ENCODE data around the gene LRP2BP. TPM values are rescaled to one million over a fixed set of nuclear protein-coding genes. Genes with fewer than 3 reads are reported as not detected.
"Not testable (repeated sequence)": the region's sequence is repeated elsewhere in the genome, so short reads cannot be mapped to it uniquely, and the experiment has no call there.

Gene LRP2BP
- total RNA-seq, 4 donors from 2014 or later, result 1.7 to 5.5 (median 3.4) TPM

- Histone ChIP-seq H3K36me3 (peaks cover 0 to 31% (median 0%) of the 10 kb centered on the region in 3 donors), H3K27ac (no peak overlapping the region), H3K4me1 (no peaks in the 10 kb centered on the region), H3K27me3 (no peaks in the 10 kb centered on the region), H3K9me3 (no peaks in the 10 kb centered on the region), H3K4me3 (no peak overlapping the region)
- TF ChIP-seq CTCF (IDR thresholded peaks at IDR 0.05) (no peak), POLR2A (IDR thresholded peaks at IDR 0.05) (no peak), EP300 (IDR thresholded peaks at IDR 0.05) (no peak)
- DNase-seq (ENCODE audit: low spot score in 2 of 2), result no peak
- WGBS, 2 donors, result 69 to 72% methylated on average over 2 of the region's 2 CpGs
These were observed 72.9 kb downstream of the LRP2BP start for GRCh38 chr4:185322803-185323202.

- Histone ChIP-seq H3K4me3 (no peak overlapping the region), H3K36me3 (peaks cover 0 to 43% (median 0%) of the 10 kb centered on the region in 3 donors), H3K4me1 (no peaks in the 10 kb centered on the region), H3K27me3 (no peaks in the 10 kb centered on the region), H3K9me3 (no peaks in the 10 kb centered on the region), H3K27ac (no peak overlapping the region)
- 56 to 62% methylated on average over 2 of the region's 2 CpGs for WGBS, 2 donors
- TF ChIP-seq EP300 (IDR thresholded peaks at IDR 0.05), result no peak
- TF ChIP-seq CTCF (IDR thresholded peaks at IDR 0.05), result no peak
- TF ChIP-seq POLR2A (IDR thresholded peaks at IDR 0.05), result no peak
- no peak for DNase-seq (ENCODE audit: low spot score in 2 of 2)
These were observed 77.0 kb downstream of the LRP2BP start for GRCh38 chr4:185318679-185319078.

- DNase-seq (ENCODE audit: low spot score in 2 of 2), result no peak
- 79 to 82% methylated on average over 1 of the region's 1 CpG for WGBS, 2 donors
- no peaks in the 10 kb centered on the region for H3K27me3 ChIP-seq
- peaks cover 0 to 45% (median 0%) of the 10 kb centered on the region in 3 donors for H3K36me3 ChIP-seq
- no peaks in the 10 kb centered on the region for H3K4me1 ChIP-seq
- H3K27ac ChIP-seq, result no peak overlapping the region
- TF ChIP-seq EP300 (IDR thresholded peaks at IDR 0.05) (no peak), POLR2A (IDR thresholded peaks at IDR 0.05) (no peak), CTCF (IDR thresholded peaks at IDR 0.05) (no peak)
- no peaks in the 10 kb centered on the region for H3K9me3 ChIP-seq
- H3K4me3 ChIP-seq, result no peak overlapping the region
These were observed 77.8 kb downstream of the LRP2BP start for GRCh38 chr4:185317880-185318279.

- DNase-seq (ENCODE audit: low spot score in 2 of 2); H3K9me3 ChIP-seq; H3K4me1 ChIP-seq; H3K27me3 ChIP-seq; H3K27ac ChIP-seq; H3K4me3 ChIP-seq: not testable (repeated sequence)
- peaks cover 0 to 49% (median 0%) of the 10 kb centered on the region in 3 donors for H3K36me3 ChIP-seq
- WGBS, 2 donors, result 82 to 93% methylated on average over 3 of the region's 3 CpGs
These were observed 78.3 kb downstream of the LRP2BP start for GRCh38 chr4:185317462-185317861.

Small RNA genes lying within 50 kb of the gene (small RNA-seq; reads per million reads assigned to genes)
- not detected for gene RF00019

Other genes with a start within 250 kb of the LRP2BP start
- 10 to 100 TPM; 30.3 to 44.1 (median 33.3) TPM for gene CFAP97, start 191.9 kb downstream of the LRP2BP start, total RNA-seq
- 10 to 100 TPM; 17.7 to 29.4 (median 23.5) TPM for gene SNX25, start 186.3 kb downstream of the LRP2BP start, total RNA-seq
- 10 to 100 TPM in 3 of 4 donors, 1 to 10 TPM in 1; 9.6 to 38.4 (median 30.6) TPM for gene ANKRD37, start 917 bp upstream of the LRP2BP start, total RNA-seq
- gene UFSP2, start 30.0 kb upstream of the LRP2BP start, total RNA-seq, result 10 to 100 TPM; 19.4 to 35.0 (median 29.2) TPM
- under 1 TPM in 2 of 4 donors, not detected in 2; 0.20 to 0.90 TPM for gene CCDC110, start 75.8 kb upstream of the LRP2BP start, total RNA-seq
- gene PDLIM3, start 139.6 kb upstream of the LRP2BP start, total RNA-seq, result 10 to 100 TPM; 24.5 to 56.9 (median 45.0) TPM